ENCODE data around the gene CSAG2. TPM values are rescaled to one million over a fixed set of nuclear protein-coding genes. Genes with fewer than 3 reads are reported as not detected.
"Not testable (repeated sequence)": the region's sequence is repeated elsewhere in the genome, so short reads cannot be mapped to it uniquely, and the experiment has no call there.

Gene CSAG2
- total RNA-seq, 1 experiment from 2014 or later: not detected

DNA sequence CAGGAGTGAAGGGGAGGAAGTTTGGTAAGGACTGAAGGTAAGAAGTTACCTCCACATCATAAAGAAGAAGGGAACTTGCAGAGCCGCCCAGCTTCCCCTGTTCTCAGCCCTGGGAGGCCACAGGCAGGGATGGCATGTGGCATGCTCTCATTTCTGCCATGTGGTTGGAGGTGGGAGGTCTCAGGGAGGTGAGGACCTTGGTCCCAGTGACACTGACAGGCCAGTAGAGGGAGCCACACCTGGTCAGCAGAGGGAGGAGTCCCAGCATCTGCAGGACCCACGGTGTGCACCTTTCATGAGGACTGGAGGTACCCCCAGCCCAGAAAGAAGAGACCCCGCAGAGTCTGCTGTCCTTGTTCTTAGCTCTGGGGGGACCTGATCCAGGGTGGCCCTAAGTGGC lies 28.1 kb downstream of the CSAG2 start:
- not testable (repeated sequence) for H3K79me2 ChIP-seq (ENCODE audit: insufficient read depth, low read length); H2BK15ac ChIP-seq (ENCODE audit: low read depth, low read length); H3K9ac ChIP-seq (ENCODE audit: extremely low read depth, insufficient read length, low read length); H3K79me1 ChIP-seq (ENCODE audit: insufficient read depth, low read depth, low read length, poor library complexity, severe bottlenecking); H3K23ac ChIP-seq (ENCODE audit: insufficient read length, low read depth, low read length); H2BK12ac ChIP-seq (ENCODE audit: insufficient read length, low read depth, low read length); H3K4me1 Mint-ChIP-seq; H3T11ph ChIP-seq (ENCODE audit: low read length); H2BK5ac ChIP-seq (ENCODE audit: insufficient read length, low read length); H3K18ac ChIP-seq (ENCODE audit: insufficient read length, low read depth, low read length); H3K36me3 Mint-ChIP-seq (ENCODE audit: insufficient read depth in 1 of 3, low read depth in 3 of 3); H3K4me2 ChIP-seq (ENCODE audit: insufficient read depth, insufficient read length, low read length); H4K8ac ChIP-seq (replicated peaks; ENCODE audit: insufficient read length, low read depth, low read length); H2BK20ac ChIP-seq (ENCODE audit: low read depth, low read length, poor library complexity, severe bottlenecking); H3K27me3 ChIP-seq (ENCODE audit: insufficient read depth, low read length); H3K23me2 ChIP-seq (ENCODE audit: insufficient read length, low read depth, low read length, poor library complexity, severe bottlenecking); H3K9me3 ChIP-seq (ENCODE audit: control insufficient read depth, low read depth, low read length); H3K4ac ChIP-seq (ENCODE audit: low read depth, low read length); H3K27ac Mint-ChIP-seq; H4K5ac ChIP-seq (ENCODE audit: insufficient read length, low read depth, low read length); H4K20me1 ChIP-seq (ENCODE audit: control insufficient read depth, insufficient read depth, insufficient read length); H3K56ac ChIP-seq (ENCODE audit: insufficient read length, low read depth, low read length); H2AFZ ChIP-seq (ENCODE audit: low read length); H3K4me1 ChIP-seq (ENCODE audit: insufficient read depth, low read length); DNase-seq; H2BK120ac ChIP-seq (ENCODE audit: low read depth, low read length, poor library complexity, severe bottlenecking); H3K27ac ChIP-seq (ENCODE audit: insufficient read length, low read depth, low read length); H4K91ac ChIP-seq (ENCODE audit: insufficient read length, low read depth, low read length); H2AK5ac ChIP-seq (ENCODE audit: insufficient read length, low read length); H3K14ac ChIP-seq (ENCODE audit: insufficient read depth, low read length); H3K4me3 Mint-ChIP-seq
- H3K9me3 Mint-ChIP-seq: peaks cover 22 to 23% of the 10 kb centered on the region in 2 experiments
- H3K27me3 Mint-ChIP-seq (ENCODE audit: low read depth): peaks cover 20% of the 10 kb centered on the region
- no CpG with 5 or more reads among the region's 3 CpGs for WGBS (ENCODE audit: extremely low coverage, insufficient read length, low lambda C conversion rate)

DNA sequence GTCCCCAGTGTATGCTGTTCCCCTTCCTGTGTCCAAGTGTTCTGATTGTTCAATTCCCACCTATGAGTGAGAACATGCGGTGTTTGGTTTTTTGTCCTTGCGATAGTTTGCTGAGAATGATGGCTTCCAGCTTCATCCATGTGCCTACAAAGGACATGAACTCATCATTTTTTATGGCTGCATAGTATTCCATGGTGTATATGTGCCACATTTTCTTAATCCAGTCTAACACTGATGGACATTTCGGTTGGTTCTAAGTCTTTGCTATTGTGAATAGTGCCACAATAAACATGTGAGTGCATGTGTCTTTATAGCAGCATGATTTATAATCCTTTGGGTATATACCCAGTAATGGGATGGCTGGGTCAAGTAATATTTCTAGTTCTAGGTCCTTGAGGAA lies 34.4 kb downstream of the CSAG2 start:
- H3K23ac ChIP-seq (ENCODE audit: insufficient read length, low read depth, low read length); H3T11ph ChIP-seq (ENCODE audit: low read length); H3K27ac Mint-ChIP-seq; H4K20me1 ChIP-seq (ENCODE audit: control insufficient read depth, insufficient read depth, insufficient read length); H3K79me2 ChIP-seq (ENCODE audit: insufficient read depth, low read length); H4K8ac ChIP-seq (replicated peaks; ENCODE audit: insufficient read length, low read depth, low read length); H2BK5ac ChIP-seq (ENCODE audit: insufficient read length, low read length); H2AFZ ChIP-seq (ENCODE audit: low read length); H2BK20ac ChIP-seq (ENCODE audit: low read depth, low read length, poor library complexity, severe bottlenecking); H3K27ac ChIP-seq (ENCODE audit: insufficient read length, low read depth, low read length); DNase-seq; H3K79me1 ChIP-seq (ENCODE audit: insufficient read depth, low read depth, low read length, poor library complexity, severe bottlenecking); H3K4me1 Mint-ChIP-seq; H3K4ac ChIP-seq (ENCODE audit: low read depth, low read length); H3K36me3 Mint-ChIP-seq (ENCODE audit: insufficient read depth in 1 of 3, low read depth in 3 of 3); H2BK12ac ChIP-seq (ENCODE audit: insufficient read length, low read depth, low read length); H2BK15ac ChIP-seq (ENCODE audit: low read depth, low read length); H4K5ac ChIP-seq (ENCODE audit: insufficient read length, low read depth, low read length); H3K4me2 ChIP-seq (ENCODE audit: insufficient read depth, insufficient read length, low read length); H2BK120ac ChIP-seq (ENCODE audit: low read depth, low read length, poor library complexity, severe bottlenecking); H3K9me3 ChIP-seq (ENCODE audit: control insufficient read depth, low read depth, low read length); H2AK5ac ChIP-seq (ENCODE audit: insufficient read length, low read length); H3K14ac ChIP-seq (ENCODE audit: insufficient read depth, low read length); H3K23me2 ChIP-seq (ENCODE audit: insufficient read length, low read depth, low read length, poor library complexity, severe bottlenecking); H3K4me3 Mint-ChIP-seq; H3K27me3 ChIP-seq (ENCODE audit: insufficient read depth, low read length); H4K91ac ChIP-seq (ENCODE audit: insufficient read length, low read depth, low read length); H3K4me1 ChIP-seq (ENCODE audit: insufficient read depth, low read length); H3K18ac ChIP-seq (ENCODE audit: insufficient read length, low read depth, low read length); H3K9ac ChIP-seq (ENCODE audit: extremely low read depth, insufficient read length, low read length); H3K56ac ChIP-seq (ENCODE audit: insufficient read length, low read depth, low read length): not testable (repeated sequence)
- WGBS (ENCODE audit: extremely low coverage, insufficient read length, low lambda C conversion rate): no CpG with 5 or more reads among the region's 3 CpGs
- H3K27me3 Mint-ChIP-seq (ENCODE audit: low read depth): peaks cover 33% of the 10 kb centered on the region
- H3K9me3 Mint-ChIP-seq: peaks cover 57 to 69% of the 10 kb centered on the region in 2 experiments
